Measurements from ENCODE around the gene NEXN.

NEXN gene

GRCh38 chr1:77940921-77941570 is 52.6 kb downstream of the NEXN start:
- TF ChIP-seq CTCF (IDR thresholded peaks at IDR 0.05) = no peak

GRCh38 chr1:77942400-77943140 is 54.1 kb downstream of the NEXN start:
- no peak for TF ChIP-seq CTCF (IDR thresholded peaks at IDR 0.05)

DNA sequence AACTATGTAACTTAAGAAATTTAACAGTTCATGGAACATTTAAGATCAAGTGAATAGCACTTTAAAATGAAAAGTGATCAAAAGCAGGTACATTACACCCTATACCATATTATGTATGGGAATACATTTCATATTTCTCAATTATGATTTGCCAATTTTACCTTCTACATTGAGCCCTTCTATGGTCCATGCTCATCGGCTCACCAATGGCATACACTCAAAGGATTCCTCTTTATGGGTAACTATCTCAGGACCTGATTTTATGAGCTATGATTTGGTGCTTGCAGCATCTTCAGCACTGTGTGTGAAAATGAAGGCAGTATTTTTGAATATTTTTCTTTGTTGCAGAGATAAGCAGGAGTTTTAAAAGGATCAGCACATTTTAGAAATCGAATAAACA is 56.9 kb downstream of the NEXN start:
- no peak for TF ChIP-seq CTCF (IDR thresholded peaks at IDR 0.05)

GRCh38 chr1:77948841-77949424 is 60.5 kb downstream of the NEXN start:
- peak; percentile 34; the same call in 1 of the 2 replicates for TF ChIP-seq CTCF (IDR thresholded peaks at IDR 0.05)

DNA sequence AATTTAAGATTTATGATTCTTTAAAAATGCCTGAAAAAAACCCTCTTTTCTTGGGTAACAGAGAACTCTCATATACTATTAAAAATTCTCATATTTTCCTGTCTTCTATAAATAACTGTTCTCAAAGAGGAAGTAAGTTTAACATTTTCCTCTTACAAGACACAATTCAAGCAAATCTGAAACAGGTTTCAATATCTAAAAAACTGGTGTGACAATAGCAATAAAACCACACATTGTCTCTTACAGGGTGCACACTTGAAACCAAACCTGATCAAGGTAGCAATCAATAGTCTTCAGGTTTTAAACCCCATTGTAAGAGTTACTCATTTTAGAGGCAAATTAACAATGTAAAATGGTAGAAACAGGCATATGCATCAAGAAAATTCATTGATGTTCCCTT is 62.4 kb downstream of the NEXN start:
- no peak for TF ChIP-seq CTCF (IDR thresholded peaks at IDR 0.05)

DNA sequence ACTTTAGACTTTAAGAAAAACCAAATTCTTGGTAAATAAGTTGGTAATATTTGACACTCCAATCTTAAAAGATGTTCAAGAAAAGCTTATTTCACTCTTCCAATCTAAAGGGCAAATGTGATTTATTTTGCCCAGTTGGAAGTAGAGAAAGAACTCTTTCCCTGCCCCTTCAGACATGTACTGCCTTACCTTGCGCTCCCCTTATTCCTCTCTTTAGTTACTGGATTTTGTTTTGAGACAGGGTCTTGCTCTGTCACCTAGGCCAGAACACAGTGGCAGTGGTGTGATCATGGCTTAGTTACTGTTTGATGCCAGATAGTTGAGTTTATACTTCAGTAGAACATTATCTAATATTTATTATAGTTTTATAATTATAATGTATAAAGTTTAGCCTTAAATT is 62.9 kb downstream of the NEXN start:
- no peak for TF ChIP-seq CTCF (IDR thresholded peaks at IDR 0.05)

DNA sequence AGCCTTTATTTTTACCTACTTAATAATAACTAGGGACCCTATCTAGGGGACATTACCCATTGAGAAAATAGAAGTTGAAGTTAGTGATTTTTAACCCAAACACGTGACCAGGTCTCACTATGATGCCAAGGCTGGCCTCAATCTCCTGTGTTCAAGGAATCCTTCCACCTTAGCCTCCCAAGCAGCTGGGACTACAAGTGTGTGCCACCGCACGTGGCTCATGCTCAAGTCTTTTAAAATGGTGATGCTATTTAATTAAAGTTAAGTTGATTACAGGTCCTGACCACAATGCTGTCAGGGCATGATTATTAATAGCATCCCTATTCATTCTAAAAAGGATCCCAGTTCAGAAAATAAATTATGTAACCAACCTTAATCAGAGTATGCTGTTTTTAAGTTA is 65.5 kb downstream of the NEXN start:
- TF ChIP-seq CTCF (IDR thresholded peaks at IDR 0.05) = no peak

All from LNCAP (cell line).